ENCODE measurements around the gene PIK3C3. TPM values are rescaled to one million over a fixed set of nuclear protein-coding genes. Genes with fewer than 3 reads are reported as not detected.

Gene PIK3C3
- 10 to 100 TPM; 52.8 to 56.7 TPM for total RNA-seq

- H3K4me1 Mint-ChIP-seq = peaks cover 27% of the 10 kb centered on the region
- peak within 1 kb of the TSS; percentile 98 for H3K27ac Mint-ChIP-seq
- H3K36me3 Mint-ChIP-seq = peaks cover 14% of the 10 kb centered on the region
Observed at GRCh38 chr18:41954827-41955613, at the start of gene PIK3C3. TSS of gene PIK3C3 (plus strand) at chr18:41955234. CDS start at chr18:41955292, 58 bp downstream.

GRCh38 chr18:41905786-41906527 is 49.1 kb upstream of the PIK3C3 start:
- H3K27ac Mint-ChIP-seq = no peak overlapping the region
- no peak overlapping the region for H3K4me3 Mint-ChIP-seq
- no peak for DNase-seq
- H3K27me3 Mint-ChIP-seq = no peaks in the 10 kb centered on the region
- no peaks in the 10 kb centered on the region for H3K36me3 Mint-ChIP-seq
- peaks cover 9% of the 10 kb centered on the region for H3K4me1 Mint-ChIP-seq
- H3K9me3 Mint-ChIP-seq = no peaks in the 10 kb centered on the region

More at GRCh38 chr18:41954827-41955613, at the start of gene PIK3C3:
- peak; percentile 95 for DNase-seq
- peaks cover 10% of the 10 kb centered on the region for H3K27me3 Mint-ChIP-seq
- peak within 1 kb of the TSS; percentile 100 for H3K4me3 Mint-ChIP-seq
- no peaks in the 10 kb centered on the region for H3K9me3 Mint-ChIP-seq

- Mint-ChIP-seq H3K9me3 (no peaks in the 10 kb centered on the region), H3K36me3 (no peaks in the 10 kb centered on the region), H3K4me3 (no peak overlapping the region), H3K4me1 (peaks cover 9% of the 10 kb centered on the region), H3K27ac (no peak overlapping the region), H3K27me3 (no peaks in the 10 kb centered on the region)
- DNase-seq = peak; percentile 30
Observed at GRCh38 chr18:41906528-41907146, 48.4 kb upstream of the PIK3C3 start.

GRCh38 chr18:41917181-41917580 is 37.9 kb upstream of the PIK3C3 start:
- Mint-ChIP-seq H3K27me3 (peaks cover 9% of the 10 kb centered on the region), H3K36me3 (no peaks in the 10 kb centered on the region), H3K9me3 (no peaks in the 10 kb centered on the region), H3K4me1 (no peaks in the 10 kb centered on the region), H3K27ac (no peak overlapping the region), H3K4me3 (no peak overlapping the region)
- DNase-seq = no peak

GRCh38 chr18:41921770-41922169 is 33.3 kb upstream of the PIK3C3 start:
- no peaks in the 10 kb centered on the region for H3K4me1 Mint-ChIP-seq
- no peak overlapping the region for H3K27ac Mint-ChIP-seq

DNA sequence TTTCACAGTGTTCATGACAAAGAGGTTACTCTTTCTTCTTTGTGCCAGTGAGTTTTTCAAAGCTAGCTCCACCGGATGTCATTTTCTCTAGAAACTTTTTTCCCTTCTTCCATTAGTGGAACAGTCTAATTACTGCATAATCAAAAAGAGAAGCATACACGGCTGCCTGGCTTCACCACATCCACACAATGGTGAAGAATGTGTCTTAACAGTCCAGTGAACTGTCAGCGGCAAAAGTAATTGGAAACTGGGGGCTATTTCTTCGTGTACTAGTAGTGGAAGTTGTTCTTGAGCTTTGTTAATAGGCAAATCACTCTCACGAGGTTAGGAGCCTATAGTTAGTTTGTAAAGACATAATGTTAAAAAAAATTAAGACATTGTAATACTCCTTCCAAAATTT is 32.9 kb upstream of the PIK3C3 start:
- Mint-ChIP-seq H3K4me3 (no peak overlapping the region), H3K27ac (no peak overlapping the region), H3K9me3 (no peaks in the 10 kb centered on the region), H3K36me3 (no peaks in the 10 kb centered on the region), H3K27me3 (peaks cover 7% of the 10 kb centered on the region), H3K4me1 (no peaks in the 10 kb centered on the region)
- no peak for DNase-seq

More at GRCh38 chr18:41921770-41922169, 33.3 kb upstream of the PIK3C3 start:
- H3K4me3 Mint-ChIP-seq = no peak overlapping the region
- no peak for DNase-seq
- no peaks in the 10 kb centered on the region for H3K9me3 Mint-ChIP-seq
- H3K27me3 Mint-ChIP-seq = peaks cover 9% of the 10 kb centered on the region
- H3K36me3 Mint-ChIP-seq = no peaks in the 10 kb centered on the region

DNA sequence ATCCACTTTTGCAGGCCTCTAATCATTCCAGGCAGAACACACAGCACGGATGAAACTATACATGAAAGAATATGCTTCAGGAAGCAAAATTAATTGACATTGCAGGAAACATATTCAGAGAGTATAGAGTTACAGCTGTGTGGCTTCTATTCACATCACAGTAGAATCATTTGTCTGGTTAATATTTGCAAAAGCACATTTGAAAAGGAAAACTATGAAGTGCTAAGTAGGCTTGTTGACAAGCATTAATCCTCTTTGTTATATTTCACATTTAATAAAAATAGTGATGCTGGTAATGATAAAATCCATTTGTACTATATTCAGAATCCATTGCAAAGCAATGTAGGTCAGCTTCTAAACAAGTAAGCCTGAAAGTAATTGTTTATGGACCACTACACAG is 32.2 kb upstream of the PIK3C3 start:
- Mint-ChIP-seq H3K36me3 (no peaks in the 10 kb centered on the region), H3K4me3 (no peak overlapping the region), H3K27me3 (peaks cover 4% of the 10 kb centered on the region), H3K9me3 (no peaks in the 10 kb centered on the region), H3K27ac (no peak overlapping the region), H3K4me1 (no peaks in the 10 kb centered on the region)
- DNase-seq = no peak

- Mint-ChIP-seq H3K27me3 (peaks cover 4% of the 10 kb centered on the region), H3K36me3 (no peaks in the 10 kb centered on the region), H3K4me3 (no peak overlapping the region), H3K27ac (no peak overlapping the region), H3K4me1 (no peaks in the 10 kb centered on the region), H3K9me3 (no peaks in the 10 kb centered on the region)
- DNase-seq = no peak
Observed at GRCh38 chr18:41923446-41923845, 31.6 kb upstream of the PIK3C3 start.

DNA sequence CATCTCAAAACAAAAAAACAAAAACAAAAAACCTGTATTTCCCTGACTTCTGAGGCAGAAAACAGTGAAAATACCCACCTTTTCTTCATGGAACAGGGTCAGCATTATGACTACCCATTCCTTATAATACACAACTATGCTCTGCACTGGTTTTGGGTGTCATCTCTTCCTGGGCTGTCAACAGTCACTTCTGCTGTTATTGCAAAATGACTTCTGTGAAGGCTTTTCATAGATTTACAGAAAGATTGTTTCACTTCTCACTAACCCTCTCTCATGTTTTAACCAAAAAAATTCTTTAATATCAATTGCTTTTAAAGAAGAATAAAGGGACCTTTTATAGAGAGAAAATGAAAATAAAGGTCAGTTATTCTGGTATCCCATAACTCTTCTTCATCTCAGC is 26.5 kb upstream of the PIK3C3 start:
- H3K4me3 Mint-ChIP-seq = no peak overlapping the region
- no peak overlapping the region for H3K27ac Mint-ChIP-seq

GRCh38 chr18:41932899-41933298 is 22.1 kb upstream of the PIK3C3 start:
- peaks cover 20% of the 10 kb centered on the region for H3K27me3 Mint-ChIP-seq
- H3K27ac Mint-ChIP-seq = no peak overlapping the region
- no peak overlapping the region for H3K4me3 Mint-ChIP-seq
- H3K9me3 Mint-ChIP-seq = peaks cover 10% of the 10 kb centered on the region
- H3K4me1 Mint-ChIP-seq = no peaks in the 10 kb centered on the region
- H3K36me3 Mint-ChIP-seq = peaks cover 2% of the 10 kb centered on the region
- no peak for DNase-seq

More for the DNA sequence above, 26.5 kb upstream of the PIK3C3 start:
- no peak for DNase-seq
- no peaks in the 10 kb centered on the region for H3K4me1 Mint-ChIP-seq
- peaks cover 6% of the 10 kb centered on the region for H3K27me3 Mint-ChIP-seq
- peaks cover 2% of the 10 kb centered on the region for H3K36me3 Mint-ChIP-seq
- H3K9me3 Mint-ChIP-seq = peaks cover 10% of the 10 kb centered on the region

DNA sequence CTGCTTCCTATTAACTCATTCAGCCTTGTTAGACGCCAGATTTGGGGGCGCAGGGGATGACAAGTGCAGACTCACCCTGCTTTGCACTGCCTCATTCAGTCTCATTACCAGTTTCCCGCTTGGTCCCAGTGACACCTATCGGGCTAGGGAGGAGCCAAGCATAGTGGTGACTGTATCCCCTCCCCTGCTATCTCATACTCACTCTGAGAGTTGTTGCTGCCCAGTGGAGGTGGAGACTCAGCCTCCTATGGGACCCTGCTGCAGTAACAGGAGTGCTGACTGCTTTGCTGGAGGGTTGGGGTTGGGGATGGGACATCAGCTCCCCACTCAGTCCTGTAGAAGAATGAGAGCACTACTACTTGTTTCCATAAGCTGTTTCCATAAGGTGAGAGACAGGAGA is 21.3 kb upstream of the PIK3C3 start:
- Mint-ChIP-seq H3K9me3 (peaks cover 10% of the 10 kb centered on the region), H3K4me1 (no peaks in the 10 kb centered on the region), H3K27ac (no peak overlapping the region), H3K27me3 (peaks cover 20% of the 10 kb centered on the region), H3K36me3 (peaks cover 2% of the 10 kb centered on the region), H3K4me3 (no peak overlapping the region)
- DNase-seq = no peak

DNA sequence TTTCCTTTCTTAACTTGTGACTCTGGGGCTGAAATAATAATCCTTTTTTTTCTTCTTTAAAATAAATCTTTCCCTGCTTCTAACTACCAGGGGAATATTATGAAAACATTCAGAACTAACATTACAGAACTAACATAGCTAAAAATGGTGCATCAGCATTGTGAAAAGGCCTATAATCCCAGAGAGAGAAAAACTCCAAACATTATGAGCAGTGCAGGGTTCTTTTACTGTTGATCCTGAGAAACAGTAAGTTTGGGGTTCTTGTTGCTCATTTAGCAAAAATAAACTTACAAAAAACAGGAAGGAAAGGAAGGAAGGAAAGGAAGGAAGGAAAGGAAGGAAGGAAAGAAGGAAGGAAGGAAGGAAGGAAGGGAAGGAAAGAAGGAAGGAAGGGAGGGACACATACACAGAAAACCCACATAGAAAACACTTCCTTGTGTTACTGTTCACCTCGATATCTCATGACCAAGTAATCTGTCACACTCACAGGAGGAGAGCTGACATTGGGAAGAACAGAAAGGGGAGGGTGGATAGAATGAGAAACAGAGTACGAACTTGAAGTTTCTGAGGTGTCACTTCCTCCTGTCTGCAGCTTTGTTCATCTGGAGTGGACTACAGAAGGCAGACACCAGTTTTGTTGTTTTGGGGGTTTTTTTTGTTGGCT is 18.4 kb upstream of the PIK3C3 start:
- H3K4me3 Mint-ChIP-seq = no peak overlapping the region
- DNase-seq = no peak
- H3K27me3 Mint-ChIP-seq = peaks cover 28% of the 10 kb centered on the region
- no peaks in the 10 kb centered on the region for H3K4me1 Mint-ChIP-seq
- peaks cover 2% of the 10 kb centered on the region for H3K36me3 Mint-ChIP-seq
- H3K9me3 Mint-ChIP-seq = peaks cover 10% of the 10 kb centered on the region
- H3K27ac Mint-ChIP-seq = no peak overlapping the region

DNA sequence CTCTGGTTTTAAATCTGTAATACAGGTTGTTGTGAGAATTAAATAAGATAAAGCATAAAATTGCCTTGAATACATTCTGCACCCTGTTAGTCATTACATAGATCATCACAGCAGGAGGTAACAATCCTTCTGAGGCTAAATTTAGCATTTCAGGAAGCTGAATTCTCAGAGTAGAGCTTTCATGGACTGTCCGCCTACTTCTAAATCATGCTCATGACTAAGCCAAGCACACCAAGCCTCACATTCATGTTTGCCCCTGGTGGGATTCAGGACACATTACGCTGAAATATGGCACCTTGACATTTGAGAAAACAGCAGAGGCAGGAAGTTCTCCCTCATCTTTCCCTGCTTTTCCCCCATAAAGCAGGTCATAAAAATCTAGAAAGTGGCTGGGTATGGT is 16.6 kb upstream of the PIK3C3 start:
- Mint-ChIP-seq H3K4me1 (no peaks in the 10 kb centered on the region), H3K4me3 (no peak overlapping the region)

DNA sequence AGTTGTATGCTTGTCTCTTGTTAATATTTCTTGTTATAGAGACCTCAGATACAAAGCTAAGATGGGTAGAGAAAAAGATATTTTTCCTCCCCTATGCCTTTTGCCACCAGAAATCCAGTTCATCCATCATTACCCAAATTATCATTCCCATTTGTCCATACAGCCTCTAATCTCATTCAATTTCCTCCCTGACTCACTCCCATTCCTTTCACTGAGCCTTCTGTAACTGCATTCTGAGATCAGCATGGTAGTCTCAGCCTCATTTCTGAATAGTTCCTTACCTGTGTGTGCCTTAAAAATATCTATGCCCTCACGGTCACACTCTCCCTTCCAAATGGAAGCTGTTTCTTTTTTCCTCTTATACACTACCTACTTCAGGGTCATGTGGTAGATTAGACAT is 15.7 kb upstream of the PIK3C3 start:
- Mint-ChIP-seq H3K27me3 (peaks cover 29% of the 10 kb centered on the region), H3K9me3 (no peaks in the 10 kb centered on the region), H3K36me3 (no peaks in the 10 kb centered on the region), H3K4me3 (no peak overlapping the region), H3K4me1 (no peaks in the 10 kb centered on the region), H3K27ac (no peak overlapping the region)
- no peak for DNase-seq

More for the DNA sequence above, 16.6 kb upstream of the PIK3C3 start:
- Mint-ChIP-seq H3K27ac (no peak overlapping the region), H3K36me3 (no peaks in the 10 kb centered on the region), H3K9me3 (peaks cover under 1% of the 10 kb centered on the region), H3K27me3 (peaks cover 29% of the 10 kb centered on the region)
- no peak for DNase-seq
